Effector memory CD8-positive, alpha-beta T cell (primary cell): Measurements from ENCODE around the gene PPP1R14C.

Source experiments
- ATAC-seq: fragments of 150-1000 bp; cut with Tn5 transposase; replicated peaks from 2 replicates; pipeline ENCODE4 v1.10.0; 2021; ENCODE audit warnings: mild to moderate bottlenecking, moderate library complexity
- DNase-seq, 3 experiments: peaks; one replicate each; pipeline ENCODE4 v3.0.0; 2021
- H3K27ac Mint-ChIP-seq, 2 donors: one replicate each; pipeline ENCODE4 v1.8.0; 2022; ENCODE audit warnings: mild to moderate bottlenecking in 2 of 2, mixed read lengths in 2 of 2, moderate library complexity in 2 of 2
- H3K27me3 Mint-ChIP-seq, 2 donors: one replicate each; pipeline ENCODE4 v1.8.0; 2022; ENCODE audit warnings: mixed read lengths in 2 of 2
- H3K36me3 Mint-ChIP-seq: one replicate; pipeline ENCODE4 v1.8.0; 2022; ENCODE audit warnings: mild to moderate bottlenecking, moderate library complexity, mixed read lengths; ENCODE audit not compliant: insufficient read depth
- H3K4me1 Mint-ChIP-seq, 2 donors: one replicate each; pipeline ENCODE4 v1.8.0; 2022; ENCODE audit warnings: low read depth in 2 of 2, mixed read lengths in 2 of 2
- H3K4me3 Mint-ChIP-seq, 2 donors: one replicate each; pipeline ENCODE4 v1.8.0; 2022; ENCODE audit warnings: mild to moderate bottlenecking in 2 of 2, mixed read lengths in 2 of 2, moderate library complexity in 2 of 2
- H3K9me3 Mint-ChIP-seq, 2 donors: one replicate each; pipeline ENCODE4 v1.8.0; 2022; ENCODE audit warnings: mixed read lengths in 2 of 2

The PPP1R14C gene

DNA sequence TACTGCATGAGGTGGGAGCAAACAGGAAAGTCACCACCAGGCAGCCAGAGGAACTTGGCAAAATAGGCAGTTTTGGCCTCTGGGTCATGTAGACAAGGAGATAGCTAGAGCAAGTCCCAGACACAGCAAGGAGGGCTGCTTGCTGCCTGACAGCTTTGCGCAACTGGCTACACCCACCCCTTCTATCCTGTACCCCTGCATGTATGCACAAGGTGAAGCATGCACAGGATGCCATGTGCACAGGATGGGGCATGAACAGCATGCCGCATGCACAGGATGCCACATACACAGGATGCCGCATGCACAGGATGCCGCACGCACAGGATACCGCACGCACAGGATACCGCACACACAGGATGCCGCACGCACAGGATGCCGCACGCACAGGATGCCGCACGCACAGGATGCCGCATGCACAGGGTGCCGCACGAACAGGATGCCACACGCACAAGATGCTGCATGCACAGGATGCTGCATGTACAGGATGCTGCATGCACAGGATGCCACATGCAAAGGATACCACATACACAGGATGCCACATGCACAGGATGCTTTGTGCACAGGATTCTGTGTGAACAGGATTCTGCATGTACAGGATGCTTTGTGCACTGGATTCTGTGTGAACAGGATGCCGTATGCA, 121.0 kb downstream of the PPP1R14C start:
- ATAC-seq, result peak; percentile 75
- Mint-ChIP-seq H3K27me3 (peaks cover 0 to 3% of the 10 kb centered on the region in 2 donors), H3K4me1 (peaks cover 6 to 14% of the 10 kb centered on the region in 2 donors), H3K36me3 (no peaks in the 10 kb centered on the region), H3K4me3 (no peak overlapping the region), H3K27ac (peak overlapping the region in 1 of 2 donors; percentile 78), H3K9me3 (peaks cover 0 to 1% of the 10 kb centered on the region in 2 donors)
- peak; percentile 10 to 41 (median 18) for DNase-seq

DNA sequence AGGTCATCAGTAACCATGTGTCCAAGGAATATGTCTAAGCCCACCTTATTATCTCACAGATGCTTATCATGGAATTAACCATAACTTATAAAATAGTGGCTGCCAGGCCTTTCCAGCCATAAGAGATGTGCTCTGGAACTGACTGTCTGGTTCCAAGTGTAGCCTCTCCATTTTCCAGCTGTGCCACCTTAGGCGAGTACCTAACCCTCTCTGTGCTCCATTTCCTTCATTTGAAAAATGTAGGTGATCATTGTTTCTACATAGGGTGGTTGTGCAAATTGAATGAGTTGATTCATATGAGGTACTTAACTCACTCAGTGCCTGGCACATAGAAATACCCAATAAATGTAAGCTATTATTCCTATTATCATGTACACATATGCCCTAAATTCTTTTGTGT, 123.5 kb downstream of the PPP1R14C start:
- Mint-ChIP-seq H3K4me3 (no peak overlapping the region), H3K9me3 (peaks cover 0 to 1% of the 10 kb centered on the region in 2 donors), H3K27ac (no peak overlapping the region), H3K27me3 (peaks cover 5 to 12% of the 10 kb centered on the region in 2 donors), H3K36me3 (no peaks in the 10 kb centered on the region), H3K4me1 (peaks cover 8 to 14% of the 10 kb centered on the region in 2 donors)
- no peak for DNase-seq
- no peak for ATAC-seq

DNA sequence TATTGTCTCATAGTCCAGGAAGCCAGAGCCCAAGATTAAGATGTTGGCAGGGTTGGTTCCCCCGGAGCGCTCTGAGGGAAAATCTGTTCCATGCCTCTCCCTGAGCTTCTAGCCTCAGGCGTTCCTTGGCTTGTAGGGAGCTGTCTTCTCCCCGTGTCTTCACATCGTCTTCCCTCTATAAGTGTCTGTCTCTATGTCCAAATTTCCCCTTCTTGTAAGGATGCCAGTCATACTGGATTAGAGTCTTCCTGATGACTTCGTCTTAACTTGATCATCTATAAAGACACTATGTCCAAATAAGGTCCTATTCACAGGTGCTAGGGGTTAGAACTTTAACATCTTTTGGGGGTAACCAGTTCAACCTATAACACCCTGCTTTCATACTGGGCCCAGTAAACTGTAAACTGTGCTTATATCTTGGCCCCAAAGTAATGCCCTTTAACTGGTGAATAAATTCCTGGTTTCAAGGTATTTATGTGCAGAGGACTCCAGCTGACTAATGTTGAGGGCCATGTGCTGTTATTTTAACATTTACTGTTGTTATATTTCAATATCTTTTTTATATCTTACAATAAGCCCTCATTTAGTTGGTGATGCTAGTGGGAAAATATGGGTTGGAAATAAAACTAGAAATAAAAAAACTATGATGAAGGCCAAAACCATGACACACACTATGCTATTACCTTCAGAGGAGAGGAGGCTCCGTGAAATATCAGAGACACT, 124.3 kb downstream of the PPP1R14C start:
- no peaks in the 10 kb centered on the region for H3K36me3 Mint-ChIP-seq
- H3K4me1 Mint-ChIP-seq, result peaks cover 8 to 14% of the 10 kb centered on the region in 2 donors
- DNase-seq (no peak), ATAC-seq (no peak)
- no peak overlapping the region for H3K27ac Mint-ChIP-seq
- peaks cover 0 to 1% of the 10 kb centered on the region in 2 donors for H3K9me3 Mint-ChIP-seq
- no peak overlapping the region for H3K4me3 Mint-ChIP-seq
- peaks cover 5 to 12% of the 10 kb centered on the region in 2 donors for H3K27me3 Mint-ChIP-seq

DNA sequence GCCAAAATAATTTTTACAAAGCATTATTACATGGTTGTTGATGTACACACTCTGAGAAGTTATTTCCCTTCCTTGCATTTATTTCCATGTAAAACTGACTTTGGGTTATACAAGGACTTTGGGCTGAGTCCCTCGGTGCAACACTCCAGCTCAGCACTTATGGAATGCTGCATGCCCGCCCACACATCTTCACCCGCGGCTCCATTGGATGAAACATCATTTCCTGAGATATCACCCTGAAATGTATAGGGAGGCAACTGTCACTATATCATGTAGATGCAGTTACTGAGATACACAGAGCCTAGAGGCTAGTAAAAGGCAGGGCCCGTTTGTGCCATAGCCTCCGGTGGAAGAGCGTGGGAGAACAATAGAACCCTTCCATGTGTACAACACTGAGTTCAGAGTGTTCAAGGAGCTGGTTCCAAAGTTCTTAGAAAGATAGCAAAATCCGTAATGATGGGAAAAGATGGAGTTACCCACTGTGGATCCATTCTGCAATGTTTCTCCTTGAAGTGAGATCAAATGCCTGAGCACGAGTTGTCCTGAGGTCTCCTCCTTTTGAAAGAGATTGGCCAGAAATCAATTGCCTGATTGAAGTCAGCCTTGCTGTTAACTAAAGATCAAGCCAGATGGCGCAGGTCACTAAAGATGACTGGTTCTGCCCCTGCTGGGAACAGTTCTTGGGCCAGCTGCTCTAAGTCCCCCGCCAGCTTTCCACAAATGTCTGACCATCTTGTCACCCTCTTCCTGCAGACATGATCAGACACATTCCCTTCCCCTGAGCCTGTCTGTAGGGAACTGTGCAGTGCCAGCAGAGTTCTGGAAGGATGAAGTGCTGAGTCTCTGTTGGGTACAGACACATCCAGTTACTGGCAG, 125.1 kb downstream of the PPP1R14C start:
- peaks cover 5 to 20% of the 10 kb centered on the region in 2 donors for H3K27me3 Mint-ChIP-seq
- no peak for DNase-seq
- peaks cover 8 to 14% of the 10 kb centered on the region in 2 donors for H3K4me1 Mint-ChIP-seq
- peaks cover 0 to 1% of the 10 kb centered on the region in 2 donors for H3K9me3 Mint-ChIP-seq
- H3K27ac Mint-ChIP-seq, result no peak overlapping the region
- no peak for ATAC-seq
- H3K36me3 Mint-ChIP-seq, result no peaks in the 10 kb centered on the region
- H3K4me3 Mint-ChIP-seq, result no peak overlapping the region

DNA sequence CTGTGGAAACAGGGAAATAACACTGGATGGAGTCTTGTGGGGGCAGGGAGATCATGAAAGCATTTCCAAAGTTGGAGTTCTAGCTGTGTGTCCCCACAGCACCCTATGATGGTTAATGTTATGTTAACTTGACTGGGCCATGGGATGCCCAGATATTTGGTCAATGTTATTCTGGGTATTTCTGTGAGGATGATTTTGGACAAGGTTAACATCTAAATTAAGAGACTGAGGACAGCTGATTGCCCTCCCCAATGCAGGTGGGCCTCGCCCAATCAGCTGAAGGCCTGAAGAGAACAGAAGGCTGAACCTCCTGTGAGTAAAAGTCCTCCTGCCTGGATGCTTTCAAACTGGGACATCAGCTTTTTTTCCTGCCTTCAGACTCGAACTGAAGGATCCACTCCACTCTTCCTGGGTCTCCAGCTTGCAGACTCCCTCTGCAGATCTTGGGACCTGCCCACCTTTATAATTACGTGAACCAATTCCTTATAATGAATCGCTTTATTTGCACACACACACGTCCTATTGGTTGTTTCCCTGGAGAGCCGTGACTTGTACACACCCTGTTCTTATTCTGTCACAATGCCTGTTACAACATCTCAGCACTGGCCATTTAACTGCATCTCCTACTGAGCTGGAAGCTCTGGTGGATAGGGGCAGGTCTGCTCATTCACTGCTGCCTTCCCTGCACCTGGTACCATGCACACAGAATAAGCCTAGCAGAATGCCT, 126.4 kb downstream of the PPP1R14C start:
- Mint-ChIP-seq H3K36me3 (peaks cover 3% of the 10 kb centered on the region), H3K27me3 (peaks cover 5 to 23% of the 10 kb centered on the region in 2 donors), H3K4me3 (no peak overlapping the region), H3K4me1 (peaks cover 12 to 14% of the 10 kb centered on the region in 2 donors), H3K27ac (no peak overlapping the region), H3K9me3 (peaks cover 0 to under 1% of the 10 kb centered on the region in 2 donors)
- ATAC-seq, result no peak
- no peak for DNase-seq

DNA sequence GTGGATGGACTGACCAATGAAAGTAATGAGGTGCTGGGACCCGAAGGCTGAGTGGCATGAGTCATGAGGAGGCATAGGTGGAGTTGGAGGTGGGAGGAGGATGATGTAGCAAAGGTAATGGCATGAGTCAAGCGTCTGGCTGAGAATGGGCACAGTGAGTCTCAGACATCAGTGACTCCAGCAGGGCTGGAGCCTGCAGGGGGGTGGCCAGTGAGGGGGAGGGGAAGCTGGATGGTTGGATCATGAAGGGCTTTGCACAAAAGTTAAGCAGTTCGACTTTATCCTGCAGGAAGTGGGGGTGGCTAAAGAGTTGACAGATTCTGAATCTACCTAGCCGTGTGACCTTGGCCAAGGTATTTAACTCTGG, 127.0 kb downstream of the PPP1R14C start:
- Mint-ChIP-seq H3K9me3 (no peaks in the 10 kb centered on the region), H3K27ac (no peak overlapping the region), H3K27me3 (peaks cover 10 to 27% of the 10 kb centered on the region in 2 donors), H3K36me3 (peaks cover 3% of the 10 kb centered on the region), H3K4me1 (peaks cover 7 to 9% of the 10 kb centered on the region in 2 donors), H3K4me3 (no peak overlapping the region)
- ATAC-seq (no peak), DNase-seq (no peak)

DNA sequence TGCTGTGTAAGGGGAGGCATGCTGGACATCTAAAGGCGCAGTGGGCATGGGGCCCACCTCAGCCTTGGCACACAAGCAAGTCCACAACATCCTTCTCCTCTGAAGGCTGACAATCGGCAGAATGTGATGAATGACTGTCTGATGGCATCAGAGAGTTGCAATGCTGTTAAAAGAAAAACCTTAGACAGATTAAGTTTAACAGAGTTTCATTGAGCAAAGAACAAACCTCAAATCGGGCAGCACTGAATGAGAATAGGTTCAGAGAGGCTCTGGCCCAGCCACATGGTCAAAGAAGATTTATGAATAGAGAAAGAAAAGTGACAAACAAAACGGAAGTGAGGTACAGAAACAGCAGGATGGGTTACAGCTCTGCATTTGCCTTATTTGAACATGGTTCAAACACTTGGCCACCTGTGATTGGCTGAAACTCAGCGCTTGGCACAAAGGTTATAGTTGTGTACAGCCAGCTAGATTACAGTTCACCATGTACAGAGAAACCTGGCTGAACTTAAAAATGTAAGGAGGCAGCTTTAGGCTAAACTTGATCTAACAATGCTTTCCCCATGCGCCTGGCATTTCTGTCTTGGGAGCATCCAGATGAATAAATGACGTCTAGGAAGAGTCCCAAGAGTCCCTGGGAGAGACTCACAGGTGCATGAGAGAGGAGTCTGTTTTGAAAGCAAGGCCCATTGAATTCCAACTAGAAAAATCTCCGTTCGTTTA, 127.6 kb downstream of the PPP1R14C start:
- no peak for ATAC-seq

DNA sequence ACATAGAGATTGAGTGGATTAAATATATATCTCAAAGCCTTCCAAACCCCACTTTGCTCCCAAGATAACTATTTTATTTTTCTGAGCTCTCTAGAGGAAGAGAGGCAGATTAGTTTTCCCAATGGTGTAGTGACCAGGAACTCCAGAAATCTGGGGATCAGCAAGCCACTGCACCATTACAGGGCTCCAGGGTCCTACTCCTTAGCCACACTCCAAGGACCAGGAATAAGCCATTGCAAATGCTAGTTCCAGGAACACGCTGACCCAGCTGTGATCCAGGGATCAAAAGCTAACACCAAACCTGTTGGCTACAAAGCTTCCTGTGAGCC, 128.3 kb downstream of the PPP1R14C start:
- ATAC-seq, result no peak
- H3K27ac Mint-ChIP-seq, result no peak overlapping the region
- H3K36me3 Mint-ChIP-seq, result peaks cover 3% of the 10 kb centered on the region
- peaks cover 14 to 40% of the 10 kb centered on the region in 2 donors for H3K27me3 Mint-ChIP-seq
- DNase-seq, result no peak
- H3K4me3 Mint-ChIP-seq, result no peak overlapping the region
- H3K4me1 Mint-ChIP-seq, result peaks cover 6 to 9% of the 10 kb centered on the region in 2 donors
- H3K9me3 Mint-ChIP-seq, result no peaks in the 10 kb centered on the region

More for the DNA sequence above, 127.6 kb downstream of the PPP1R14C start:
- Mint-ChIP-seq H3K27me3 (peaks cover 14 to 34% of the 10 kb centered on the region in 2 donors), H3K27ac (no peak overlapping the region), H3K4me1 (peaks cover 6 to 9% of the 10 kb centered on the region in 2 donors), H3K9me3 (no peaks in the 10 kb centered on the region), H3K4me3 (no peak overlapping the region), H3K36me3 (peaks cover 3% of the 10 kb centered on the region)
- DNase-seq, result no peak

DNA sequence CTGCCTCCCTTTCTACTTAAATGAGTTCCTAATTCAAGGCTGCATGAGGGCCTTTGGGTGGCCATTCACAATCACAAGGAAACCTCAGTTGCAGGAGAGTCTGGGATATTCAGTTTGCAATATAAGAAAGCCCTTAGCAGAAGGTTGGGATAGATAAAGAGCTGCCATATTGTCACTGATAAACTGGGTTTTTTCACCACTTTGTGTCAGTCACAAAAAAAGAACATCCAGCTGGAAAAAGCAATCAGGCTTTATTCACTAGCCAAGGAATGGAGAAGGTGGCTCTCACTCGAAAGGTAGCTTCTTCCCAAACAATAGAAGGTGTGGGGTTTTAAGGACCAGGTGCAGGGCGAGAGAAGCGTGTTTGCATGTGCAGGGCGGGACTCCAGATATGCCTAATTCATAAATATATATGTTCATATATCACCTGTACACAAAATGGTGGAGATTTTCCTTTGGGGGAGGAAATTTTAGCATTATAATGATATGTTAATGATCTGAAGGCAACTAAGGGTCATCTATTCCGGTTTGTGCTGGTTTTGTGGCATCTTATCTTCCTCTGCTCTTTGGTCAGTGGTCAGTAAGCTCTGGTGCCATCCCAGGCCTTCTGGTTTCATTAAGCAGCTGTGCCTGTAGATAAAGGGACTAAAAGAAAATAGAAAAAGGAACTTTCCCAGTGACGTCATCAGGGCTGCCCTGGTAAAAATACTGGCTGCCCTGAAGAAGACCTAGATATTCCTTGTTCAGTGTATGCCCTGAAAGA, 128.8 kb downstream of the PPP1R14C start:
- Mint-ChIP-seq H3K27ac (no peak overlapping the region), H3K36me3 (peaks cover 3% of the 10 kb centered on the region), H3K27me3 (peaks cover 14 to 46% of the 10 kb centered on the region in 2 donors), H3K9me3 (no peaks in the 10 kb centered on the region), H3K4me3 (no peak overlapping the region), H3K4me1 (peaks cover 6 to 9% of the 10 kb centered on the region in 2 donors)
- no peak for DNase-seq
- ATAC-seq, result no peak

DNA sequence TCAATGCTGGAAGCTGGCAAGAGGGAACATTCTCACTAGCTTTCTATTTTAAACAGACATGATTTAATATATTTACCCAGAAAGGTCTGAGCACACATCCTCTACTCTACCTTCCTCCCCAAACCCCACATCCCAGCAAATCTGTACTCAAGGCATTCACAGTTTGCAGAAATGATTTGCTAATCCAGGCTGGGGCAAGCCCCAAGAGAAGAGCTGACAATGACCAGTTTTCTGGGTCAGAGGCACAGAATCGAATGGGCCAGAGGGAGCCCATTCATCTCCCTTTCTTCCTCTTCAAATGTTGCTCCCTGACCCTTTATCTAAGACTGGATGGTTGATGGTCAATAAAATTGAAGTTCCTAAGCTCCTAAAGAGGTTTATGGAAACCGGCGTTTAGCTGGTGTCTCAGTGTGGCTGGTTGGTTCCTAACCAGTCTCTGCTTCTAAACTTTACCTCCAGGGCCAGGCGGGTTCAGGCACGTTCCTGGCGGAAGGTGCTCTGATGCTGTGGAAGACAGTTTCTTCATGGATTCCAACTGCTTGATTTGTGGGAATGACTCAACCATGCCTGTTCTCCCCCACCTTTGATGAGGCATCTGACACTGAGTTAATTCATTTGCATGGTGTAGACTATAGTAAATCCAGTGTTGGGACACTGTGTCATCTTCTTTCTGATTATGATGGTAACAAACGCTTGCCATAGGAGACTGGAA, 129.6 kb downstream of the PPP1R14C start:
- H3K4me3 Mint-ChIP-seq, result no peak overlapping the region
- peaks cover 14 to 53% of the 10 kb centered on the region in 2 donors for H3K27me3 Mint-ChIP-seq

DNA sequence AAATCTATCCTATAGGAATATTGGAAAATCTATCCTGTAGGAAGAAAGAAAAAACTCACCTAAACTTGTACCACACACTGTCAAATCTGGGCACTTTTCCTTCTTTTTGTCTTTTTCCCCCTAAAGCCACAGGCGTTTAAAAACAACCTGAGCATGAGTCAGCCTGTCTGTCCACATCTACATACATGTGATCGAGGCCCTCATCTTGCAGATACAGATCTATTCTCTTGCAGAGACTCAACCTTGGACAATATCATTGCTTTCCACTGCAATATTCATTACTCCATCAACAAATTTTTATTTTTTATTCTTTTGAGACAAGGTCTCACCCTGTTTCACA, 130.1 kb downstream of the PPP1R14C start:
- H3K36me3 Mint-ChIP-seq, result peaks cover 6% of the 10 kb centered on the region
- H3K27me3 Mint-ChIP-seq, result peaks cover 14 to 53% of the 10 kb centered on the region in 2 donors
- DNase-seq (no peak), ATAC-seq (no peak)
- H3K4me3 Mint-ChIP-seq, result no peak overlapping the region
- H3K4me1 Mint-ChIP-seq, result peaks cover 6 to 9% of the 10 kb centered on the region in 2 donors
- no peaks in the 10 kb centered on the region for H3K9me3 Mint-ChIP-seq
- H3K27ac Mint-ChIP-seq, result no peak overlapping the region

More for the DNA sequence above, 129.6 kb downstream of the PPP1R14C start:
- no peak for ATAC-seq
- peaks cover 6 to 9% of the 10 kb centered on the region in 2 donors for H3K4me1 Mint-ChIP-seq
- H3K9me3 Mint-ChIP-seq, result no peaks in the 10 kb centered on the region
- DNase-seq, result no peak
- no peak overlapping the region for H3K27ac Mint-ChIP-seq
- H3K36me3 Mint-ChIP-seq, result peaks cover 6% of the 10 kb centered on the region
